GM19193 (cell line): ENCODE data around the gene IL11RA.

Experiments used
- POLR2A ChIP-seq: IDR thresholded peaks from 4 replicates; pipeline ENCODE4 v1.6.1; 2011; ENCODE audit not compliant: insufficient read depth, insufficient read length; ENCODE audit errors: extremely low read depth

Gene IL11RA

GRCh38 chr9:34651876-34652601 is at the start of gene IL11RA:
Gene IL11RA (plus strand): TSS chr9:34652185. CDS start chr9:34655218, 3,033 bp downstream.
- no peak for TF ChIP-seq POLR2A

DNA sequence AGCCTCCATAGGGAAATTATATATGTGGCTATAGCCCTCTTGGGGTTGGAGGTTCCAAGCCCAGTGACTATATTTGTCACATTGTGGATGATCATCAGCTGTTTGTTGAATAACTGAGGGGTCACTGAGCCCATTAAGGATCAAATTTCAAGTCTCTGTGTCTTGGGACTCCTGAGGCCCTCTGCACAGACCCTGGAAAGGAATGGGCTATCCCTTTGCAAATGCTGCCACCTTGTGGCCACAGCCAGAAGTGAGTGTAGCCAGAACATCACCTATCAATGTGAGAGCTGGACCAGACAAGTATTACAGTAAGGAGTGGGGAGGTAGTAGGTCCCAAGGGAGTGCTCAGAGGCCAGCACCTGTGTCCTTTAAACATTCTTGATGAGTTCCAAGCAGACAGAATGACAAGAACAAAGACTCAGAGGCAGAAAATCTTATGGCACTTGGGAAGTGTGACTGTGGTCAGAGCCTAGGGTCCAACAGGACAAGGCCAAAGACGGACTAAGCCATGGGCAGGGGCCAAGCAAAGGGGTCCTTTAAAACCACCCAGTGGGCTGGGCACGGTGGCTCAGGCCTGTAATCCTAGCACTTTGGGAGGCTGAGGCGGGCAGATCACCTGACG is 48.3 kb upstream of the IL11RA start:
- TF ChIP-seq POLR2A: no peak

GRCh38 chr9:34606190-34606589 is 45.8 kb upstream of the IL11RA start:
- TF ChIP-seq POLR2A: no peak

GRCh38 chr9:34606905-34607304 is 45.1 kb upstream of the IL11RA start:
- no peak for TF ChIP-seq POLR2A

GRCh38 chr9:34607331-34607730 is 44.7 kb upstream of the IL11RA start:
- no peak for TF ChIP-seq POLR2A

DNA sequence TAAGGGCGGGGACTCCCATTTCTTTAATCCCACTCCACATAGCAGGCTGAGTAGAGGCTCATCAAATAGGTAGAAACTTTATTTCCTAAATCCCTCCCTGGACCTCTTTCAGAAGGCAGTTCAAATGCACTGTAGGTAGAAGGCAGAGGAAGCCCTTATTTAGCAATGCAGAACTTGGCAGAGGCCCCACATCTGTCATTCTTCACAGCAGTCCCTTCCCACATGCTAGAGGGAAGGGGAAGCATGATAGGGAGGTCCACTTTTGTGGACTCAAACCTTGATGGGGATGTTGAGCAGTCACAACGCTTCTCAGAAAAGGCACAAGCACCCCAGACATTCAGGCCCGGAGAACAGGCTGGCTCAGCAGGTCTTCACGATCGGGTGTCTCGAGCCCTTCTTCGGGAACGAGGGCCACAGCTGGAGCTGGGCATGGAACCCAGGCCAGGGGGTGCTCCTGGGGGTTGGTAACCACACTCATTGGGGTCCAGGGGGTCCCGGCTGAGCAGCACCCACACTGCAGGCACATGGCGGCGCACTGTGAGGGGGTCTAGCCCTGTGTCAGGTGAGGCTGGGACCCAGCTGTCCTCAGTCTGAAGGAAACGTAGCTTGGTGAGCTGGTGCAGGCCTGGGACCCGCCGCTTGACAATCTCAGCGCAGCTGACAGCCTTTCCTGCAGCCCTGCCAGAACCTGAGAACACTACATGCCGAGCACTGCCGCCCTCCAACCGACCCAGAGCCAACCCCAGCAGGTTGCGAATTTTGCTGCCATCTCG is 41.4 kb upstream of the IL11RA start:
- no peak for TF ChIP-seq POLR2A

GRCh38 chr9:34611251-34611810 is 40.7 kb upstream of the IL11RA start:
- TF ChIP-seq POLR2A: no peak

GRCh38 chr9:34611811-34612787 is 39.9 kb upstream of the IL11RA start, which contains the start of gene RPP25L:
Gene RPP25L (minus strand): TSS chr9:34612097. CDS start chr9:34611296, 801 bp downstream.
- peak; percentile 91 for TF ChIP-seq POLR2A

- TF ChIP-seq POLR2A: no peak
Observed at GRCh38 chr9:34612788-34613390, 39.1 kb upstream of the IL11RA start.

DNA sequence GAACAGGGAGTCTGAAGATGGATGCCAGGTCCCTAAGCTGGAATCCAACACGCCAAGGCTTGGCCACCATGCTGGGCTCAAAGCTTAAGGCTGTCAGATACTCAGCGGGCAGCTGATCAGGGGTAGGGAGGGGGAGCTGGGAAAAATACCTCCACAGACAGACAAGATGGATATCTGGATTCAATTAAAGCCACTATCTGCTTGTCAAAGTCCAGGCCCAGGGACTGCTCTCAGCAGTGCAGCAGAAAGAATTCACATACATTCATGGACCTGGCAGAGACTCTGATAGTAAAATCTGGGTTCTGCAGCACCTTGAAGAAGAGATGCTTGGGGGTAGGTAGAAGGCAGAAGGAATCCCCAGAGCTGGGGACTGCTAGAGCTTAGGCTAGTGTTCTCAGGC is 36.9 kb upstream of the IL11RA start:
- no peak for TF ChIP-seq POLR2A

- peak; percentile 80 for TF ChIP-seq POLR2A
Observed at GRCh38 chr9:34620061-34620994, 31.7 kb upstream of the IL11RA start, which contains the start of gene DCTN3. Gene DCTN3 (minus strand): TSS chr9:34620495. CDS start chr9:34620464, 31 bp downstream.

DNA sequence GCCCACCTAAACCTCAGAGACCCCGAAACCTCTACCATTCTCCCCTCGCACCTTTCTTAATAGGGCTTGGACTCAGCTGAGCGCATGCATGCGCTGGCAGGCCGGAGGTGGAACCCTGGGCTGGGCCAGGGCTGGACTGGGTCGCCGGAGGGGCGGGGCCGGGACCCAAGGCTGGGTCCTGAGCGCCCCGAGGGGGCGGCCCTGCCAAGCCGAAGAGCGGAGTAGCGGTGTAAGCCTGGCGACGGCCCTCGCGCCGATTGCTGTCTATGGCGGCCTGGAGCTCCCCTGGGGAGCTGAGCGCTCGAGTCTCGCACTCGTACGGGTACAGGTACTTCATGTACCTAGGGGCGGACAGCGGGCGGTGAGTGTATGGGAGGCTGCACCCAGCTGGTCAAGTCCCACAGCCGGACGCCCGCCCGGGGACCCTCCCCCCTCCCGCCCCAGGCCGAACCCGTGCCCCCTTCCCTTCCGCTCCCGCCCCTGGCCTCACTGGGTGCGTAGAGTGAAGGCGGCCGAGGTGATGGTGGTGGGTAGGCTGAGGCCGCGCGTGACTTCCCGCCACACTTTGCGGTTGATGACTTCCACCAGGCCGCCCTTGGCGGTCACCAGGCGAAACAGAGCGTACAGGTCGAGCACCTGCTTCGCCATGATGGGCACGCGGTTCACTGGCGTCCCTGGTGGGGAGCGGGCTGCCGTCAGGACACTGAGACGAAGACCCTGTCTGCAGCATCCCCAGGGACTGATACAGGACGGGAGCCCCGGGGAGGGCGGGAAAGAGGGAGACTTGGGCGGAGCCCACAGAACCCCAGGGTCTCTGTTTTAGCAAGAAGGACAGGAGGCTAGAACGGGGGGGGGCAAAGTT is 28.4 kb upstream of the IL11RA start:
- TF ChIP-seq POLR2A: no peak
